Skeletal muscle tissue (tissue), 4 donors: ENCODE measurements around the gene IWS1. TPM values are rescaled to one million over a fixed set of nuclear protein-coding genes. Genes with fewer than 3 reads are reported as not detected.

Source experiments
- H3K27ac ChIP-seq: one replicate; pipeline ENCODE4 v1.7.0; 2013; ENCODE audit warnings: mild to moderate bottlenecking, low read depth, low read length, inconsistent platforms
- H3K27me3 ChIP-seq, 3 donors: one replicate each; pipeline ENCODE4 v1.7.0; 2013; ENCODE audit warnings: low read length in 3 of 3; ENCODE audit not compliant: control insufficient read depth in 3 of 3, insufficient read depth in 3 of 3
- H3K36me3 ChIP-seq, 3 donors: one replicate each; pipeline ENCODE4 v1.7.0; 2013; ENCODE audit warnings: low read length in 3 of 3; ENCODE audit not compliant: control insufficient read depth in 3 of 3, insufficient read depth in 3 of 3
- H3K4me1 ChIP-seq, 3 donors: one replicate each; pipeline ENCODE4 v1.7.0; 2013; ENCODE audit warnings: low read length in 3 of 3, mild to moderate bottlenecking in 3 of 3; ENCODE audit not compliant: control insufficient read depth in 3 of 3, insufficient read depth in 3 of 3
- H3K4me3 ChIP-seq, 3 donors: one replicate each; pipeline ENCODE4 v1.7.0; 2013; ENCODE audit warnings: low read length in 3 of 3
- H3K9ac ChIP-seq, 3 donors: one replicate each; pipeline ENCODE4 v1.7.0; 2013; ENCODE audit warnings: low read length in 3 of 3, mild to moderate bottlenecking in 3 of 3, moderate library complexity in 2 of 3, low read depth in 1 of 3
- H3K9me3 ChIP-seq, 3 donors: one replicate each; pipeline ENCODE4 v1.7.0; 2013; ENCODE audit warnings: low read length in 3 of 3; ENCODE audit not compliant: control insufficient read depth in 3 of 3
- total RNA-seq: library from RNA; depleted of rRNA; stranded (reverse); fragments of >200 nt; gene quantifications from one replicate; pipeline ENCODE4 v1.2.3, GENCODE V29; 2014
- donor health status: Osteomylitis.

The IWS1 gene
- total RNA-seq, 1 donor from 2014 or later: 24.5 TPM

- no peaks in the 10 kb centered on the region for H3K9me3 ChIP-seq
- H3K4me1 ChIP-seq: peaks cover 28 to 47% (median 31%) of the 10 kb centered on the region in 3 donors
- H3K9ac ChIP-seq: peak overlapping the region in 1 of 3 donors; percentile 45
- H3K4me3 ChIP-seq: peak overlapping the region in 1 of 3 donors; percentile 49
- H3K27me3 ChIP-seq: no peaks in the 10 kb centered on the region
- no peak overlapping the region for H3K27ac ChIP-seq
- H3K36me3 ChIP-seq: no peaks in the 10 kb centered on the region
These were observed 43.4 kb upstream of the IWS1 start for GRCh38 chr2:127569666-127570065.

GRCh38 chr2:127568128-127568527, 41.8 kb upstream of the IWS1 start:
- Histone ChIP-seq H3K27me3 (no peaks in the 10 kb centered on the region), H3K36me3 (no peaks in the 10 kb centered on the region), H3K27ac (no peak overlapping the region), H3K4me1 (peaks cover 20 to 39% (median 28%) of the 10 kb centered on the region in 3 donors), H3K9ac (no peak overlapping the region), H3K4me3 (no peak overlapping the region), H3K9me3 (no peaks in the 10 kb centered on the region)

GRCh38 chr2:127567351-127567854, 41.1 kb upstream of the IWS1 start:
- Histone ChIP-seq H3K9ac (no peak overlapping the region), H3K4me3 (no peak overlapping the region), H3K27ac (no peak overlapping the region), H3K36me3 (no peaks in the 10 kb centered on the region), H3K4me1 (peaks cover 18 to 32% (median 25%) of the 10 kb centered on the region in 3 donors), H3K9me3 (no peaks in the 10 kb centered on the region), H3K27me3 (no peaks in the 10 kb centered on the region)

- peaks cover 18 to 32% (median 25%) of the 10 kb centered on the region in 3 donors for H3K4me1 ChIP-seq
- H3K9me3 ChIP-seq: no peaks in the 10 kb centered on the region
- no peak overlapping the region for H3K4me3 ChIP-seq
- no peaks in the 10 kb centered on the region for H3K27me3 ChIP-seq
- no peak overlapping the region for H3K9ac ChIP-seq
- no peaks in the 10 kb centered on the region for H3K36me3 ChIP-seq
- no peak overlapping the region for H3K27ac ChIP-seq
These were observed 40.3 kb upstream of the IWS1 start for GRCh38 chr2:127566576-127566975.

- Histone ChIP-seq H3K4me3 (no peak overlapping the region), H3K36me3 (no peaks in the 10 kb centered on the region), H3K27me3 (no peaks in the 10 kb centered on the region), H3K9ac (no peak overlapping the region), H3K27ac (no peak overlapping the region), H3K4me1 (peaks cover 18 to 31% (median 24%) of the 10 kb centered on the region in 3 donors), H3K9me3 (no peaks in the 10 kb centered on the region)
These were observed 39.8 kb upstream of the IWS1 start for GRCh38 chr2:127566139-127566417.

- H3K9ac ChIP-seq: no peak overlapping the region
- H3K36me3 ChIP-seq: no peaks in the 10 kb centered on the region
- peaks cover 23 to 33% (median 25%) of the 10 kb centered on the region in 3 donors for H3K4me1 ChIP-seq
- no peak overlapping the region for H3K4me3 ChIP-seq
- no peaks in the 10 kb centered on the region for H3K9me3 ChIP-seq
- H3K27ac ChIP-seq: no peak overlapping the region
- no peaks in the 10 kb centered on the region for H3K27me3 ChIP-seq
These were observed 39.2 kb upstream of the IWS1 start for GRCh38 chr2:127565261-127566138.

GRCh38 chr2:127564429-127565260, 38.4 kb upstream of the IWS1 start:
- Histone ChIP-seq H3K9ac (no peak overlapping the region), H3K9me3 (no peaks in the 10 kb centered on the region), H3K4me1 (peaks cover 20 to 25% (median 24%) of the 10 kb centered on the region in 3 donors), H3K4me3 (no peak overlapping the region), H3K36me3 (no peaks in the 10 kb centered on the region), H3K27ac (no peak overlapping the region), H3K27me3 (no peaks in the 10 kb centered on the region)

- Histone ChIP-seq H3K4me3 (no peak overlapping the region), H3K9me3 (no peaks in the 10 kb centered on the region), H3K27ac (no peak overlapping the region), H3K9ac (no peak overlapping the region), H3K36me3 (no peaks in the 10 kb centered on the region), H3K4me1 (peaks cover 14 to 16% (median 15%) of the 10 kb centered on the region in 3 donors), H3K27me3 (no peaks in the 10 kb centered on the region)
These were observed 37.5 kb upstream of the IWS1 start for GRCh38 chr2:127563458-127564428.

- Histone ChIP-seq H3K9me3 (no peaks in the 10 kb centered on the region), H3K9ac (no peak overlapping the region), H3K27me3 (no peaks in the 10 kb centered on the region), H3K4me3 (no peak overlapping the region), H3K36me3 (no peaks in the 10 kb centered on the region), H3K4me1 (peaks cover 8 to 10% (median 8%) of the 10 kb centered on the region in 3 donors), H3K27ac (no peak overlapping the region)
These were observed 36.6 kb upstream of the IWS1 start for GRCh38 chr2:127562936-127563335.
